Right renal pelvis (tissue), 4 donors: ENCODE results near the gene CDC6. TPM values are rescaled to one million over a fixed set of nuclear protein-coding genes. Genes with fewer than 3 reads are reported as not detected.

Source experiments
- DNase-seq, 4 donors: peaks; one replicate each; pipeline ENCODE4 v3.0.0-alpha.2; 2013; ENCODE audit warnings: low read depth in 4 of 4, low spot score in 3 of 4, missing footprints in 1 of 4
- polyA plus RNA-seq, 4 donors: library from polyadenylated mRNA; unstranded; fragments of 120-200 nt; gene quantifications; one replicate each; pipeline ENCODE4 v1.2.1, GENCODE V29; 2013; ENCODE audit not compliant: insufficient read length in 4 of 4

Gene CDC6
- polyA plus RNA-seq, 4 donors: 21.9 to 24.5 (median 24.3) TPM

GRCh38 chr17:40321961-40322357 is 34.3 kb downstream of the CDC6 start:
- no peak for DNase-seq

GRCh38 chr17:40322358-40323315 is 35.0 kb downstream of the CDC6 start:
- DNase-seq: peak in 1 of 4 donors; percentile 80

GRCh38 chr17:40323391-40324381 is 36.0 kb downstream of the CDC6 start:
- no peak for DNase-seq

- DNase-seq: no peak
Measured at GRCh38 chr17:40325156-40326013, 37.7 kb downstream of the CDC6 start.

- DNase-seq: no peak
Measured at GRCh38 chr17:40326014-40326831, 38.5 kb downstream of the CDC6 start.

GRCh38 chr17:40326832-40327199 is 39.1 kb downstream of the CDC6 start:
- no peak for DNase-seq

GRCh38 chr17:40327244-40327729 is 39.6 kb downstream of the CDC6 start:
- DNase-seq: no peak

- no peak for DNase-seq
Measured at GRCh38 chr17:40327735-40328385, 40.2 kb downstream of the CDC6 start.

GRCh38 chr17:40328386-40328766 is 40.7 kb downstream of the CDC6 start:
- DNase-seq: no peak

- no peak for DNase-seq
Measured at GRCh38 chr17:40329839-40330794, 42.4 kb downstream of the CDC6 start.

- no peak for DNase-seq
Measured at GRCh38 chr17:40330850-40331470, 43.3 kb downstream of the CDC6 start.

GRCh38 chr17:40331743-40332641 is 44.3 kb downstream of the CDC6 start:
- DNase-seq: no peak

GRCh38 chr17:40333781-40334448 is 46.2 kb downstream of the CDC6 start:
- DNase-seq: no peak

- no peak for DNase-seq
Measured at GRCh38 chr17:40335620-40336019, 47.9 kb downstream of the CDC6 start.

- no peak for DNase-seq
Measured at GRCh38 chr17:40337351-40337750, 49.7 kb downstream of the CDC6 start.

- no peak for DNase-seq
Measured at GRCh38 chr17:40338058-40338457, 50.4 kb downstream of the CDC6 start.
